K562 (cell line): ENCODE results near the gene ACKR2. TPM values are rescaled to one million over a fixed set of nuclear protein-coding genes. Genes with fewer than 3 reads are reported as not detected.

Experiments used
- ETS1 ChIP-seq: conservative IDR thresholded peaks from 2 replicates; pipeline ENCODE4 v1.6.1; 2011; ENCODE audit warnings: low read depth, mild to moderate bottlenecking, low read length; ENCODE audit not compliant: control insufficient read depth
- ETV1 ChIP-seq: fragments of 450-650 bp; conservative IDR thresholded peaks from 2 replicates; pipeline ENCODE4 v1.6.1; 2016; ENCODE audit warnings: missing genetic modification characterization, control low read depth, low read depth, missing compliant biosample characterization
- FOXP1 ChIP-seq: sonication (generic); formaldehyde crosslinking; IDR thresholded peaks from 2 replicates; pipeline ENCODE4 v1.8.0; 2022; ENCODE audit warnings: mild to moderate bottlenecking, missing genetic modification reagents
- GATAD2B ChIP-seq: fragments of 450-650 bp; IDR thresholded peaks from 2 replicates; pipeline ENCODE4 v1.6.1; 2017; ENCODE audit warnings: mild to moderate bottlenecking, borderline replicate concordance
- NR2C2 ChIP-seq, 2 experiments: fragments of 200-800 bp in 1 of 2; sonication (Bioruptor generic) in 1 of 2; sonication (generic) in 1 of 2; formaldehyde crosslinking in 1 of 2; IDR thresholded peaks; 2 replicates each; pipeline versions ENCODE4 v1.6.1 to v1.8.0; 2016 to 2022; ENCODE audit warnings: mild to moderate bottlenecking in 1 of 2, missing compliant biosample characterization in 1 of 2, missing genetic modification characterization in 1 of 2, missing genetic modification reagents in 1 of 2
- RFX7 ChIP-seq: fragments of 250-450 bp; sonication (Bioruptor Pico); IDR thresholded peaks from 2 replicates; pipeline ENCODE4 v1.5.1; 2021; ENCODE audit warnings: mild to moderate bottlenecking
- SIX5 ChIP-seq, 2 experiments: IDR thresholded peaks; 2 replicates each; pipeline ENCODE4 v1.6.1; 2011; ENCODE audit warnings: low read length in 2 of 2, borderline replicate concordance in 1 of 2, low read depth in 1 of 2, mild to moderate bottlenecking in 1 of 2, moderate library complexity in 1 of 2; ENCODE audit not compliant: insufficient read depth in 1 of 2
- WHSC1 ChIP-seq: IDR thresholded peaks from one replicate; pipeline ENCODE4 v1.6.1; 2012; ENCODE audit warnings: low read length, control low read depth, inconsistent platforms
- ZBTB7A ChIP-seq: IDR thresholded peaks from 2 replicates; pipeline ENCODE4 v1.6.1; 2011; ENCODE audit warnings: low read depth, mild to moderate bottlenecking, low read length, moderate library complexity, borderline replicate concordance; ENCODE audit not compliant: control insufficient read depth
- ZNF175 ChIP-seq: fragments of 200-800 bp; sonication (Bioruptor generic); IDR thresholded peaks from 2 replicates; pipeline ENCODE4 v1.6.1; 2016; ENCODE audit warnings: low read depth, mild to moderate bottlenecking, missing genetic modification characterization, missing compliant biosample characterization
- ZNF384 ChIP-seq: IDR thresholded peaks from 2 replicates; pipeline ENCODE4 v1.6.1; 2012; ENCODE audit warnings: low read depth, low read length, improper control_type of control experiment
- ZNF699 ChIP-seq: fragments of 250-450 bp; sonication (Bioruptor Pico); IDR thresholded peaks from 2 replicates; pipeline ENCODE4 v1.8.0; 2021; ENCODE audit warnings: mild to moderate bottlenecking, moderate library complexity; ENCODE audit not compliant: insufficient replicate concordance
- polyA plus RNA-seq, 8 experiments: library from polyadenylated mRNA; depleted of rRNA in 4 of 8; stranded (reverse) in 5 of 8; unstranded in 3 of 8; fragments of >200 nt; fragmentation: Nextera tagmentation in 2 of 8; fragmentation: Illumina TruSeq in 1 of 8; extraction: Ambion mirVana in 2 of 8; extraction: Trizol in 1 of 8; gene quantifications; 2 replicates each; pipeline versions ENCODE4 v1.2.1 to v1.2.3, GENCODE V29; 2011 to 2014; ENCODE audit warnings: inconsistent platforms in 1 of 8, missing spikeins in 1 of 8
- total RNA-seq, 7 experiments: library from RNA; depleted of rRNA in 6 of 7; stranded (reverse); fragments of >200 nt in 6 of 7; fragmentation: Illumina TruSeq in 2 of 7; extraction: Trizol in 2 of 7; gene quantifications; 2 replicates each; pipeline versions ENCODE4 v1.2.1 to v1.2.3, GENCODE V29; 2011 to 2021; ENCODE audit warnings: low replicate concordance in 1 of 7
- TF ChIP-seq, protein P1 (sequence below): fragments of 450-650 bp; IDR thresholded peaks from 2 replicates; pipeline ENCODE4 v1.6.1; 2016; ENCODE audit warnings: mild to moderate bottlenecking, moderate library complexity

The ACKR2 gene
- total and polyA plus RNA-seq, 9 of the 15 experiments (the other 6 are each of a cell fraction or from before 2014, with no cell fraction given) = 0.03 to 0.69 (median 0.25) TPM; not detected in 1

DNA sequence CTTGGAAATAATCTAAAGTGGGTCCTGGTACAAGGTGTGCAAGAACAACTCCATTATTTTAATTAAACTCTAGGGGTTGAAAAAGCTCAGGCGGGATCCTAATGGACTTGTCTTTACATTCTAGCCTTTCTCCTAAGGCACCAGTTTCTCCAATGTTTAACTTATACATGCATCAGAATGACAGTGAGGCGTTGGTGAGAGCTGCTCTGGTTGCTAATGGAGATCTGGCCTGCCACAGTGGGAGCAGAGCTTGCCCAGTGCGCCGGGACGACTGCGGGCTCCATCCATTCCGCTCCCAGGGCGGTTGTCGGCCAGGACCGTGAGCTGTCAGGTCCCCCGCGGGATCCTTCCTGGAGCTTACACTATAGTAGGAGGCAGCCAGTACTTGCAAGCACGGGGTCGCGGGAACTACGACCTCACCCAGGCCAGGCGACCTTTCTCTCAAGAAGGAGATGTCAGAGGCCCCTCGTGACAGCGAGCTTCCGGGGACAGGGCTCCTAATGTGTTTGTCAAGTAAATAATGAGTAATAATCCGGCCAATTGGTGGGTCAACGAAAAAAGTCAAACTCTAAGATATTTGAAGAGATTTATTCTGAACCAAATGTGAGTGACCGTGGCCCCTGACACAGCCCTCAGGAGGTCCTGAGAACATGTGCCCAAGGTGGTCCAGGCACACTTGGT, 4.0 kb upstream of the ACKR2 start (continued):
- TF ChIP-seq NR2C2 (CRISPR knock-in tag; IDR thresholded peaks at IDR 0.05) = no peak
- peak; percentile 11; the same call in 1 of the 2 replicates for TF ChIP-seq NR2C2 (tag; IDR thresholded peaks at IDR 0.05)
- no peak for TF ChIP-seq ETS1
- TF ChIP-seq FOXP1 (CRISPR knock-in tag) = no peak
- TF ChIP-seq ZNF699 (CRISPR knock-in tag) = no peak
- TF ChIP-seq RFX7 (CRISPR knock-in tag) = no peak
- TF ChIP-seq ETV1 = peak; percentile 23; the same call in 1 of the 2 replicates
- TF ChIP-seq ZBTB7A = peak; percentile 26; the same call in 1 of the 2 replicates
- TF ChIP-seq GATAD2B = no peak
- TF ChIP-seq, protein P1, sequence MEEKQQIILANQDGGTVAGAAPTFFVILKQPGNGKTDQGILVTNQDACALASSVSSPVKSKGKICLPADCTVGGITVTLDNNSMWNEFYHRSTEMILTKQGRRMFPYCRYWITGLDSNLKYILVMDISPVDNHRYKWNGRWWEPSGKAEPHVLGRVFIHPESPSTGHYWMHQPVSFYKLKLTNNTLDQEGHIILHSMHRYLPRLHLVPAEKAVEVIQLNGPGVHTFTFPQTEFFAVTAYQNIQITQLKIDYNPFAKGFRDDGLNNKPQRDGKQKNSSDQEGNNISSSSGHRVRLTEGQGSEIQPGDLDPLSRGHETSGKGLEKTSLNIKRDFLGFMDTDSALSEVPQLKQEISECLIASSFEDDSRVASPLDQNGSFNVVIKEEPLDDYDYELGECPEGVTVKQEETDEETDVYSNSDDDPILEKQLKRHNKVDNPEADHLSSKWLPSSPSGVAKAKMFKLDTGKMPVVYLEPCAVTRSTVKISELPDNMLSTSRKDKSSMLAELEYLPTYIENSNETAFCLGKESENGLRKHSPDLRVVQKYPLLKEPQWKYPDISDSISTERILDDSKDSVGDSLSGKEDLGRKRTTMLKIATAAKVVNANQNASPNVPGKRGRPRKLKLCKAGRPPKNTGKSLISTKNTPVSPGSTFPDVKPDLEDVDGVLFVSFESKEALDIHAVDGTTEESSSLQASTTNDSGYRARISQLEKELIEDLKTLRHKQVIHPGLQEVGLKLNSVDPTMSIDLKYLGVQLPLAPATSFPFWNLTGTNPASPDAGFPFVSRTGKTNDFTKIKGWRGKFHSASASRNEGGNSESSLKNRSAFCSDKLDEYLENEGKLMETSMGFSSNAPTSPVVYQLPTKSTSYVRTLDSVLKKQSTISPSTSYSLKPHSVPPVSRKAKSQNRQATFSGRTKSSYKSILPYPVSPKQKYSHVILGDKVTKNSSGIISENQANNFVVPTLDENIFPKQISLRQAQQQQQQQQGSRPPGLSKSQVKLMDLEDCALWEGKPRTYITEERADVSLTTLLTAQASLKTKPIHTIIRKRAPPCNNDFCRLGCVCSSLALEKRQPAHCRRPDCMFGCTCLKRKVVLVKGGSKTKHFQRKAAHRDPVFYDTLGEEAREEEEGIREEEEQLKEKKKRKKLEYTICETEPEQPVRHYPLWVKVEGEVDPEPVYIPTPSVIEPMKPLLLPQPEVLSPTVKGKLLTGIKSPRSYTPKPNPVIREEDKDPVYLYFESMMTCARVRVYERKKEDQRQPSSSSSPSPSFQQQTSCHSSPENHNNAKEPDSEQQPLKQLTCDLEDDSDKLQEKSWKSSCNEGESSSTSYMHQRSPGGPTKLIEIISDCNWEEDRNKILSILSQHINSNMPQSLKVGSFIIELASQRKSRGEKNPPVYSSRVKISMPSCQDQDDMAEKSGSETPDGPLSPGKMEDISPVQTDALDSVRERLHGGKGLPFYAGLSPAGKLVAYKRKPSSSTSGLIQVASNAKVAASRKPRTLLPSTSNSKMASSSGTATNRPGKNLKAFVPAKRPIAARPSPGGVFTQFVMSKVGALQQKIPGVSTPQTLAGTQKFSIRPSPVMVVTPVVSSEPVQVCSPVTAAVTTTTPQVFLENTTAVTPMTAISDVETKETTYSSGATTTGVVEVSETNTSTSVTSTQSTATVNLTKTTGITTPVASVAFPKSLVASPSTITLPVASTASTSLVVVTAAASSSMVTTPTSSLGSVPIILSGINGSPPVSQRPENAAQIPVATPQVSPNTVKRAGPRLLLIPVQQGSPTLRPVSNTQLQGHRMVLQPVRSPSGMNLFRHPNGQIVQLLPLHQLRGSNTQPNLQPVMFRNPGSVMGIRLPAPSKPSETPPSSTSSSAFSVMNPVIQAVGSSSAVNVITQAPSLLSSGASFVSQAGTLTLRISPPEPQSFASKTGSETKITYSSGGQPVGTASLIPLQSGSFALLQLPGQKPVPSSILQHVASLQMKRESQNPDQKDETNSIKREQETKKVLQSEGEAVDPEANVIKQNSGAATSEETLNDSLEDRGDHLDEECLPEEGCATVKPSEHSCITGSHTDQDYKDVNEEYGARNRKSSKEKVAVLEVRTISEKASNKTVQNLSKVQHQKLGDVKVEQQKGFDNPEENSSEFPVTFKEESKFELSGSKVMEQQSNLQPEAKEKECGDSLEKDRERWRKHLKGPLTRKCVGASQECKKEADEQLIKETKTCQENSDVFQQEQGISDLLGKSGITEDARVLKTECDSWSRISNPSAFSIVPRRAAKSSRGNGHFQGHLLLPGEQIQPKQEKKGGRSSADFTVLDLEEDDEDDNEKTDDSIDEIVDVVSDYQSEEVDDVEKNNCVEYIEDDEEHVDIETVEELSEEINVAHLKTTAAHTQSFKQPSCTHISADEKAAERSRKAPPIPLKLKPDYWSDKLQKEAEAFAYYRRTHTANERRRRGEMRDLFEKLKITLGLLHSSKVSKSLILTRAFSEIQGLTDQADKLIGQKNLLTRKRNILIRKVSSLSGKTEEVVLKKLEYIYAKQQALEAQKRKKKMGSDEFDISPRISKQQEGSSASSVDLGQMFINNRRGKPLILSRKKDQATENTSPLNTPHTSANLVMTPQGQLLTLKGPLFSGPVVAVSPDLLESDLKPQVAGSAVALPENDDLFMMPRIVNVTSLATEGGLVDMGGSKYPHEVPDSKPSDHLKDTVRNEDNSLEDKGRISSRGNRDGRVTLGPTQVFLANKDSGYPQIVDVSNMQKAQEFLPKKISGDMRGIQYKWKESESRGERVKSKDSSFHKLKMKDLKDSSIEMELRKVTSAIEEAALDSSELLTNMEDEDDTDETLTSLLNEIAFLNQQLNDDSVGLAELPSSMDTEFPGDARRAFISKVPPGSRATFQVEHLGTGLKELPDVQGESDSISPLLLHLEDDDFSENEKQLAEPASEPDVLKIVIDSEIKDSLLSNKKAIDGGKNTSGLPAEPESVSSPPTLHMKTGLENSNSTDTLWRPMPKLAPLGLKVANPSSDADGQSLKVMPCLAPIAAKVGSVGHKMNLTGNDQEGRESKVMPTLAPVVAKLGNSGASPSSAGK = peak; percentile 65
- no peak for TF ChIP-seq SIX5 (IDR thresholded peaks at IDR 0.05; ENCODE audit: borderline replicate concordance in 1 of 2, insufficient read depth in 1 of 2, low read depth in 1 of 2, low read length in 2 of 2)
- TF ChIP-seq WHSC1 = no peak
- TF ChIP-seq ZNF384 = no peak
- no peak for TF ChIP-seq ZNF175 (CRISPR knock-in tag)
